HG03108 (cell line): Measurements from ENCODE around the gene PRSS56.

Experiments
- ATAC-seq: cut with Tn5 transposase; IDR thresholded peaks from one replicate; pipeline ENCODE4 v1.9.1; 2021; ENCODE audit warnings: moderate library complexity; ENCODE audit not compliant: unreplicated experiment

PRSS56 gene

GRCh38 chr2:232486558-232487384, 33.4 kb upstream of the PRSS56 start:
- no peak for ATAC-seq

DNA sequence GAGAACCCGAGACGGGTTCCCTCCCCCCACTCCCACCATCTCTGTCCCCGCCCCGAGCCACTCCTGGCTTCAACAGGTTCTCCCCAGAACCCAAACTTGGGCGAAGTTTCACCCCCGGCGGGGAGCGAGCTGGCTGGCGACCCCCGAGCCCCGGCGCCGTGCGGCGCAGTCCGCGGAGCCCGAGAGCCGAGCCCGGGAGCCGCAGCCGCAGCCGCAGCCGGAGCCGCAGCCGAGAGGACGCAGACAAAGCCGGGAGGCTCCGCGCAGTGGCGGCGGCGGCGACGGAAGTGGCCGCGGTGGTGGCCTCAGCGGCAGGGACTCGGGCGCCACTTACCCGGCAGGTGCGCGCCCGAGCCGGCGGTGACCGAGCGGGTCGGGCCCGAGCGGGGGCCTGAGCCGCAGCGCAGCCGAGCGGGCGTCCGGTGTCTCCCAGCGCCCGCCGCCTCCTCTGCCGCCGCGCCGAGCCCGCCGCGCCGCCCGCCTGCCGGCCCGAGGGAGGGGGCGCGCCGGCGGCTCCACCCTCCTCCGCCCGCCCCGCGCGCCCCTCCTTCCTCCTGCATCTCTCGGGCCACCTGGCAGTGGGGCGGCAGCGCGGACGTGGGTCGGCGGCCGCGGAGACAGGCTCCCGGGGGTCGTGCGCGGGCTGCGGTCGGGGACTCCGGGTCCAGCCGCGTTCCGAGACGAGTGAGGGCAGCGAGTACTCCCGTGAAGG, 32.6 kb upstream of the PRSS56 start, which contains the start of gene ECEL1:
TSS of gene ECEL1 (minus strand) at position 450 of the 712 bp plus-strand sequence. CDS start 1,181 bp downstream, outside the sequence.
- ATAC-seq, result no peak

DNA sequence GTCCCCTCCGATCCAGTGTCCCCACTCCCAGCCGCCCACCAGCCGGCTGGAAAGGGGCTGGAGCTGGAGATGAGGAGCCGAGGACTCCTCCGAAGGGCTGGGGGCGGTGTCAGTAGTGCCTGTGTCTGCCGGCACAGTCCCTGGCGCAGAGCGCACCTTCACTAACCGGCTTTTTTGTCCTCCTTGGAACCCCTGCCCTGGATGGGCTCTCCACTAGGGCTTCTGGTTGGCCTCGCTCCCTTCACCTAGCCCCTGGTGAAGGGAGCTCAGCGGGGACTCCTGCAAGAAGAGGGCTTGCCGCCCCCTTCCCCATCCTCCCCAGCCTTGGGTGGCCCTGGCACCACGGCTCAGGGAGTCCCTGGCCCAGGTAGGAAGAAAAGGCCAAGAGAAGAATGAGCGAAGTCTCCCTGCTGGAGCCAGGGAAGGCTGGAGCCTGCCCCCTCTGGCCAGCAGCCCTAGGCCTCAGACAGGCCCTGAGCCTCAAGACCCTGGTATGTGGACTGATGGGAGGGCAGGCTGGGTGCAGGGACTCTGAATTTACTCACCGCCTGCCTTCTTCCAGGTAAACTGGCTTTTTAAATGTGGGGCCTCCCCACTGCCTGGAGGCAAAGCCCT, 32.0 kb upstream of the PRSS56 start:
- no peak for ATAC-seq

DNA sequence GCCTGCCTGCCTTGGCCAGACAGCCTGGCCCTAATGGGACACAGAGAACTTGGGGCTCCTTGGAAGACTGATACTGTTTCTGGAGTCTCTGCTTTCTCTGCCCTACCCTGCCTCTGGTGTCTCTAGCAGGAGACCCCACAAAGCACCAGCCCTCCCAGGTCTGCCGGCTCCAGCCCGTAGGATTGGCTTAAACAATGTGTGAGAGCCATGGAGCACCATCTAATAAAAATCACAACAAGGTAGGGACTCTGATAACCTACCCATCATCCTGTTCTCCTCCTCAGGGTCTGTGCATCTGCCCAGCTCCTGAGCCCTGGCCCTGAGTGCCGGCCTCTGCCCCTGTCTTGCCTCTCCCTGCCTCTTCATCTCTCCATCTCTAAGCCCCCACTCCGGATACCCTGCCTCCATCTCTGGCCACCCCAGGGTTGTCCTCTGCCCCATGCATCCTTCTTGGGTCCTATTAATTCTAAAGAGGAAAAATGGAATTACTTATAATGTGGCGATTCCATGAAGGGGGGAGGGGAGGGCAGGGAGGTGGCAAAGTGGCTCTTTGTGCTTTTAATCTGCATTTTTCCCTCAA, 31.4 kb upstream of the PRSS56 start:
- ATAC-seq, result no peak

- no peak for ATAC-seq
Observed at GRCh38 chr2:232489516-232490220, 30.5 kb upstream of the PRSS56 start.

- ATAC-seq, result no peak
Observed at GRCh38 chr2:232490221-232491138, 29.7 kb upstream of the PRSS56 start.

- ATAC-seq, result no peak
Observed at GRCh38 chr2:232491139-232491780, 28.9 kb upstream of the PRSS56 start.

DNA sequence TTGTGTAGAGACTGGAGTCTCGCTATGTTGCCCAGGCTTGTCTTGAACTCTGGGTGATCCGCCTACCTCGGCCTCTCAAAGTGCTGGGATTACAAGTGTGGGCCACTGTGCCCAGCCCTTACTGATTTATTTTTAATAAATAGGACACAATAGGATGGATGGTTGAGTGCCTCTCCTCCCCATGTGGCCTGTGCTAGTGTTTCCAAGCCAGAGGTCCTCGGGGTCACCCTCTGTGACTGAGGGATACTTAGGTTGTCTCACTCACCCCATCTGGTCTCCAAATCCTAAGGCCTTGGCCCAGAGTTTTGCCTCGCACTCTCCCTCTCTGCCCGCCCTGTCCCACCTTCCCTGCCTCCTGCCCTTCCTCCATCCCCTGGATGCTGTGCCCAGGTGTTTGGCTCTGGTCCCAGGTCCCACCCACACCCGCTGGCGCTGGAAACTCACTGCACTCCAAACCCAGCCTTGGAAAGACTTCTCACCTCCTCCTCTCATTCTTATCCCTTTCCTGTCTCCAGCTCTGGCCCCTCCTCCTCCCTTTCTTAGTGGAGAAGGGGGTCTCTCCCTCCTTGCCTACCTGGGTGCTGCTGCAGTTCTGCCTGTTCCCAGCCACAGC, 27.8 kb upstream of the PRSS56 start:
- no peak for ATAC-seq

- ATAC-seq, result no peak
Observed at GRCh38 chr2:232492963-232493700, 27.1 kb upstream of the PRSS56 start.

- ATAC-seq, result no peak
Observed at GRCh38 chr2:232493701-232494474, 26.3 kb upstream of the PRSS56 start.

DNA sequence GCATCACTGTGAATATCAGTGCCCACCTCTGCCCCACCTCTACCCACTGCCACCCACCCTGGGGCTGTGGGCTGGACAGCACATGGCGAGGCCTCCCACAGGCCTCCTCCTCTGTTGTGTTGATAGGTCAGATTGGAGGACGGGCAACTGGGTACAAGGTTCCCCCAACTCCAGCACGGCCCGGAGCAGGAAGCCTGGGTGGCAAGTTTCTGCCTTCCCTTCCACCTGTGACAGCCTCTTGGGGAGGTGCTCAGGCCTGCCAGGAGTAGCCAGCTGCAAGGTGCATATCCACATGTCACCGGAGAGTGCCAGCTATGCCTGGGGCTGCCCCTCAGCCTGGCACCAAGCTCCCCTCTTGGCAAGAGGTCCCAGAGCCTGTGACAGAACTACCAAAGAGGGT, 25.6 kb upstream of the PRSS56 start:
- no peak for ATAC-seq

DNA sequence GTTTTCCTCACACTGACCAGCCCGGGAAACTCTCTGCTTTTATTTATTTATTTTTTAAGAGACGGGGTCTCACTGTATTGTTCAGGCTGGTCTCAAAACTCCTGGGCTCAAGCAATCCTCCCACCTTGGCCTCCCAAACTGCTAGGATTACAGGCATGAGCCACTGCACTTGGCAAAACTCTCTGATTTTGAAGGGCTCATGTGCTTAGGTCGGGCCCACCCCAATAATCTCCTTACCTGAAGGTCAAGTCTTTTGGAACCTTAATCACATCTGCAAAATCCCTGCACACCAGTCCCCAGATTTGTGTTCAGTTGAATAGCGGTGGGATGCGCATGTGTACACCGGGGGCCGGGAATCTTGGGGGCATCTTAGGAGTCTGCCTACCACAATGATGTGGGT, 24.9 kb upstream of the PRSS56 start:
- no peak for ATAC-seq

DNA sequence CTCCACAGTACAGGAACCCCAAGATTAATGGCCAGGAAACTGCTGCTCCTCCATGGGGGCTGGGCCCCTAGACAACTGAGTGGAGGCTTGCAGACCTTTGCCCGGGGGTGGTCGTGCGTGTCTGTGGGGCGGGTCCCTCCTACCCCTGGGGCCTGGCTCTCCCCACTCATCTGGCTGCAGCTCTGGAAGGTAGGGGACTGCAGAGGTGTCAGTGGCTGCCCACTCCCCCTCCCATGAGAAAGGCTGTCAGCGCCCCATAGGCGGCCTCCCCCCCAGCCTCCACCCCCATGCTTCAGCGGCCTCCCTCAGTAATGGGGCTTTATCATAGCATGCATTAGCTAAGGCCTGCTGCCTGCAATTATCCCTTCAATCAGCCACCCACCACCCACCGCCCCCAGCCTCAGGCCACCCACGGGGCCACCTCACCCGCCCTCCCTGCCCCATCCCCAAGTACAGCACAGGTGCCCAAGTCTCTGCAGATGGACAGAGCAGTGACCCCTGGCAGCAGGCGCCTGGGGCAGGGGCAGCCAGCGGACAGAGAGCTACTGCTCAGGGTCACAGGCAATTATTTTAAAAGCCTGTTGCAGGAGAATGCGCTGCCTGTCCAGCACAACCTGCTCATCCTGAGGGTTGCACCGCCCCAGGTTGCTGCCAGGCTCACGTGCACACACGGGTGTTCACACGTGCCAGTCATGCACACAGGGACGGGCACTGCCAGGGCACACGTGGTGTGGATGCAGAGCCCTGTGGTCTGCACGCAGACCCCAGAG, 23.5 kb upstream of the PRSS56 start:
- ATAC-seq, result no peak

- no peak for ATAC-seq
Observed at GRCh38 chr2:232497348-232497747, 22.8 kb upstream of the PRSS56 start.

DNA sequence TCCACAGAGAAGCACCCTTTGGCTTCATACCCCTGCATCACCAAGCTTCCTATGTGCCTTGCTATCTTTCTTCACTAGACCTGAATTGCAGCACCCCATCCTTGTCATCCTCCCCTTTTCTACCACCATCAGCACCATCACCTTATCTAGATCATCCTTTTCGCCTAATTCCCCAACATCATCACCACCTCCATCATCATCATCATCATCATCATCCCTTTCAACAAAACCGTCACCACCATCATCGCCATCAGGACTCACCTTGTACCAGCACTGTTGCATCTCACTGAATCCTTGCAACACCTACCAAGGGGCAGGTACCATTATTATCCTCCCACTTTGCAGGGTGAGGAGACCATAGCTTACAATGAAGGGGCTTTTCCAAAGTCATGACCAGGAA, 21.7 kb upstream of the PRSS56 start:
- no peak for ATAC-seq

DNA sequence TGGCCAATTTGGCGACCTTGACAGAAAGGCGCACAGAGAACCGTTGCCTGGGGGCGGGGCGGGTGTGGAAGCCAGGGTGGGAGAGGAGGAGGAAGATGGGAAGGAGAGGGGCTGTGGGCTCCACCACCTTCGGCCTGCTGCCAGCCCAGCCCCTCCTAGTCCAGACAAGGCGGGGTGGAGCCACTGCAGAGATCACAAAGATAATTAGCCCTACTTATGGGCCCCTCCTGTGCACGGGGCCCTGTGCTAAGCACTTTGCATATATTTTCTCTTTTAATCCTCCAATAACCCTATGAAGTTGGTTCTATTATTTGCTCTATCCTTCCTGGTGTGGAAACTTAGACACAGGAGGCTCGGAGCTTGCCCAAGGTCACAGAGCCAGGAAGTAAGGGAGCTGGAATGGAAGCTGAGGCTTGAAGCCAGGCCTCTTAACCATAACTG, 18.8 kb upstream of the PRSS56 start:
- no peak for ATAC-seq
